ENCODE measurements around the gene ABCB8.
A peak's percentile ranks its signal among the peaks of the same experiment; 100 is the strongest.
"Not testable (repeated sequence)": the region's sequence is repeated elsewhere in the genome, so short reads cannot be mapped to it uniquely, and the experiment has no call there.

ABCB8 gene

GRCh38 chr7:151038951-151039849 is 10.9 kb downstream of the ABCB8 start:
- peak; percentile 66 to 84 for DNase-seq

- no peak for DNase-seq
Measured at GRCh38 chr7:151039850-151040548, 11.7 kb downstream of the ABCB8 start.

GRCh38 chr7:151040616-151041375 is 12.5 kb downstream of the ABCB8 start:
- no peak for DNase-seq

DNA sequence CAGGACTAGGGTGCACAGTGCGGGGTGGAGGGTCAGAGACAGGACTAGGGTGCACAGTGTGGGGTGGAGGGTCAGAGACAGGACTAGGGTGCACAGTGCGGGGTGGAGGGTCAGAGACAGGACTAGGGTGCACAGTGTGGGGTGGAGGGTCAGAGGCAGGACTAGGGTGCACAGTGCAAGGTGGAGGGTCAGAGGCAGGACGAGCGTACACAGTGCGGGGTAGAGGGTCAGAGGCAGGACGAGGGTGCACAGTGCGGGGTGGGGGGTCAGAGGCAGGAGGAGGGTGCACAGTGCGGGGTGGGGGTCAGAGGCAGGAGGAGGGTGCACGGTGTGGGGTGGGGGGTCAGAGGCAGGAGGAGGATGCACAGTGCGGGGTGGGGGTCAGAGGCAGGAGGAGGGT is 15.2 kb downstream of the ABCB8 start:
- DNase-seq = not testable (repeated sequence)

GRCh38 chr7:151043959-151044358 is 15.7 kb downstream of the ABCB8 start:
- no peak for DNase-seq

DNA sequence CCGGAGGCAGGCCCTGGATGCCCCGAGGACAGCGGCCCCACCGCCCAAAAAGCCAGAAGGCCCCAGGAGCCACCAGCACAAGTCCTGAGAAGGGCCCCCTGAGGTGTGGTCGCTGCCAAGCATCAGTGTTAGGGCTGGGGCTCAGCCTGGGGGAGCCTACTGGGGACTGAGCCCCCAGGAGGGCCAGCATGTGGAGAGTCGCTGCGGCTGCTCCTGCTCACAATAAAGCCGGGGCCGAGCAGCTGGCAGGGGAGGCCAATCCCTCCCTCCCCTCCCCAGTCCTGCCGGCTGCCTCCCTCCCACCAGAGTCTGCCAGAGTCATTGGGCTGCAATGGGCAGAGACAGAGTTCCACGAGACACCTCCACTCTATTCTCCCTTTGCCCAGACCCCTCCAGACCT is 17.0 kb downstream of the ABCB8 start:
- DNase-seq = no peak

DNA sequence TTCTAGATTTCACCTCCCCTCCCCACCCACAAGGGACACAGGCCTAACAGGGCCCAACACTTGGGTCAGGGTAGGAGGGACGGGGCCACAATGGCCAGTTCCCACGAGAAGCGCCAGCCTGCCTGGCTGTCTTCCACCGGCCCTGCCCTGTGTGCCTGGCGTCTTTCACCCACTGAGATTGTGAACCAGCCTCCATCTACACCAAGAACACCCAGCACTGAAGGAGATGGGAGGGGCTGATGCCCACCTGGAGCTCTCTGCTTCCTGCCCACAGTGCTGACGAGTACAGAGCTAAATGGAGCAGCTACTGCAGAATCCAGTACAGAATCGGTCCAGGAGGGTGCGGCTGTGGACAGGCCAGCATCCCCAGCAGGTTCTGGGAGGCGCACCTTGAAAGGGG is 17.7 kb downstream of the ABCB8 start:
- DNase-seq = no peak

DNA sequence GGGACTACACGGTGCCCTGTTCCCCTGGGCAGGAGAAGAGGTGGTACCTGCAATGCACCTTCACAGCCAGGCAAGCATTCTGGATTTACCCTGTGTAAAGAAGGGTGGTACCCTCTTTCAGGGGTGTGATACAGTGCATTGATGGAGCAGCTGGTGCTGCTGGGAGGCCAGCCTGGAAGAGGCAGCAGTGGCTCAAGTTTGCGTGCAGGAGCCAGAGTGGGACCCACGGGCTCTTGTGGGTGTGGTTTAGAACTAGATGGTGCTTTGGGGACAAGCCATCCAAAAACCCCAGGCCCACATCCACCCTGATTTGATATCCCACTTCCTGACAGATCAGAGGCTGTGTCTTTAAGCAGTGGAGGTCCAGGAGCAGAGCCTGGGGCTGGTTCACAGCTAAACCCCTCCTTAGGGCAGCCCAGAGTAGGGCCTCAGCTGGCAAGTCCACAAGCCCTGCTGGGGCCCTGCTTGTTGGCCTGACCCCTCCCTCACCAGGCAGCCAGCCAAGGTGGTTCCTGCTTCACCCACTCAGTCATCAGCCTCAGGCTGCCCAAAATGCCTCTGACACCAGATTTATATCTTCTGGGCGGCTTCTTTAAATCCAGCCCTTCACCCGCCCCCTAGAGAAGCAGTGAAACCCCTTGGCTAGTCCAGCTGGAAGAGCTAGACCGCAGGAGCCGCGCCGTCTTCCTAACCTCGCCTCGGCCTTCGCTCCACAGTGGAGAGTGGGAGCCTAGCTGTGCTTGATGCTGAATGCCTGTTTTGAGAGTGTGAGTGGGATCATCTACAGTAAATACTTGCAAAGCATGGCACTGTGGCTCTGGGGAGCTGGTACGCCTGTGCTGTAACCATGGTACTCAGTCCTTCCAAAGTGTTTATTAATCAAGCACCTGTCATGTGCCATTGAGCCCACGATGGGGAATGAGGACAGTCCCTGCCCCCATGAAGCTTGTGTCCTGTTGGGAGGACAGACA is 18.6 kb downstream of the ABCB8 start:
- DNase-seq = no peak

DNA sequence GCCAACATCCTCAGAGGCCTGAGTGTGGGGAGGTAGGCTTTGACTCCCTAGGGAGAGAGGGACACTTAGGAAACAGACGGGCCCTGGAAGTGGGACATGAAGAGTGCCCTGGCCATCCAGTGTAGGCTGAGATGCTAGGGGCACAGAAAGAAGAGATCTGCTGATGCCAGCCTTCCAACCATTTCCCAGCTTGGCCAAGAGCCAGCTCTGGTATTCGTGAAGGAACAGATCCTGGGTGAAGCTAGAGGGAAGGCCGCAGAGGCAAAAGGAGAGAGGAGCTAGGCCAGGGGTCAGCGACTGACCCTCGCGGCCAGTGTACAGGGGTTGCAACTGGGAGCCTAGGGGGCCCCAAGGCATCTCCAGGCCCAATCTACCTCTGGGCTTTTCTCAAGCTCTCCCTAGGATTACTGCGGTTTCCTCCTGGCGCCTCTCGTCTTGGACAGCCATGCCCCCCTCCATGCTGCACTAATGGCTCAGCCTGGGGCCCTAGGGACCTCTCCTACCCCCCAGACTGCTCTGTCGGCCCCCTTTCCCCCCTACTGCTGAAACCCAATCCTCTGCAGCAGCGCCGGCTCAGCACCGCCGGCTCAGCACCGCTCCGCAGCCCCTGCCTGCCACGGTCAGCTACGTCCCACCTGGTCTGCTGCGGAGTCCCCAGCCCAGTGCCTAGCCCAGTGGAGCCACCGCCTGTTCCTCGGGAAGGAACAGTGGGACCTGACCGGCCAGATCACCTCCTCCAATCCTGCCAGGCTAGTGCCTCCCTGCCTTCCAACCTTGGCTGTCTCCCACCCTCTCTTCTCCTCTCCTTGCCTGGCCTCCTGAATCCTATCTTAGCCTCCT is 19.9 kb downstream of the ABCB8 start, which contains the start of gene ASIC3:
TSS of gene ASIC3 (plus strand) at position 556 of the 840 bp plus-strand sequence. CDS start 355 bp downstream, outside the sequence.
- no peak for DNase-seq

DNA sequence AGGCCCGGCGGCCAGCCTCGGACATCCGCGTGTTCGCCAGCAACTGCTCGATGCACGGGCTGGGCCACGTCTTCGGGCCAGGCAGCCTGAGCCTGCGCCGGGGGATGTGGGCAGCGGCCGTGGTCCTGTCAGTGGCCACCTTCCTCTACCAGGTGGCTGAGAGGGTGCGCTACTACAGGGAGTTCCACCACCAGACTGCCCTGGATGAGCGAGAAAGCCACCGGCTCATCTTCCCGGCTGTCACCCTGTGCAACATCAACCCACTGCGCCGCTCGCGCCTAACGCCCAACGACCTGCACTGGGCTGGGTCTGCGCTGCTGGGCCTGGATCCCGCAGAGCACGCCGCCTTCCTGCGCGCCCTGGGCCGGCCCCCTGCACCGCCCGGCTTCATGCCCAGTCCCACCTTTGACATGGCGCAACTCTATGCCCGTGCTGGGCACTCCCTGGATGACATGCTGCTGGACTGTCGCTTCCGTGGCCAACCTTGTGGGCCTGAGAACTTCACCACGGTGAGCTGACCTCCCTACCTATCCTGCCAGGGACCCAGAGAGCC is 20.7 kb downstream of the ABCB8 start:
- no peak for DNase-seq

GRCh38 chr7:151051108-151051507 is 22.9 kb downstream of the ABCB8 start:
- peak; percentile 38 to 52 for DNase-seq

- no peak for DNase-seq
Measured at GRCh38 chr7:151053096-151053495, 24.8 kb downstream of the ABCB8 start.

- no peak for DNase-seq
Measured at GRCh38 chr7:151053751-151054150, 25.5 kb downstream of the ABCB8 start.

GRCh38 chr7:151056283-151056665 is 28.0 kb downstream of the ABCB8 start:
- no peak for DNase-seq

- DNase-seq = no peak
Measured at GRCh38 chr7:151056666-151057505, 28.6 kb downstream of the ABCB8 start.

DNA sequence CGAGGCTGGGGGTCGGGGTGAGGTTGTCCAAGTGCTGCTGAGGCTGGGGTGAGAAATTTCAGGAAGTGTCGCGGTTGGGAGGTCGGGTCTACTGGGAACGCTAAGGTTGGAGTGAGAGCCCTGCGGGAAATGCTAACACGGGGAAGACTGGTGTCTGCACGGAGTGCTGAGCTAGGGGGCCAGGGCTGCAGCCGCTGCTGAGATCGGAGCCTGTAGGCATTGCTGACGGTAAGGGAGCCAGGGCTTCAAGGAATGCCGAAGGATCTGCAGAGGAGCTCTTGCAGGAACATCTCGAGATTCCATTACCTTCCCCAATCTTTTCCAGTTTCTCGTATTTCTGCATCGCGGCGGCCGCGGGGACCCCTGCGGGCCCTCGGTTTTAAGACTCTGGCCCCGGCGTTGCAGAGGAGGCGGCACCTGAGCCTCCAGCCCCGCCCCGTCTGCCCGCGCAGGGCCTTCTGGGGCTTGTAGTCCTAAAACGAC is 29.3 kb downstream of the ABCB8 start, which contains the start of gene CDK5:
TSS of gene CDK5 (minus strand) at position 392 of the 483 bp plus-strand sequence. CDS start at position 343, 49 bp downstream.
- no peak for DNase-seq

DNA sequence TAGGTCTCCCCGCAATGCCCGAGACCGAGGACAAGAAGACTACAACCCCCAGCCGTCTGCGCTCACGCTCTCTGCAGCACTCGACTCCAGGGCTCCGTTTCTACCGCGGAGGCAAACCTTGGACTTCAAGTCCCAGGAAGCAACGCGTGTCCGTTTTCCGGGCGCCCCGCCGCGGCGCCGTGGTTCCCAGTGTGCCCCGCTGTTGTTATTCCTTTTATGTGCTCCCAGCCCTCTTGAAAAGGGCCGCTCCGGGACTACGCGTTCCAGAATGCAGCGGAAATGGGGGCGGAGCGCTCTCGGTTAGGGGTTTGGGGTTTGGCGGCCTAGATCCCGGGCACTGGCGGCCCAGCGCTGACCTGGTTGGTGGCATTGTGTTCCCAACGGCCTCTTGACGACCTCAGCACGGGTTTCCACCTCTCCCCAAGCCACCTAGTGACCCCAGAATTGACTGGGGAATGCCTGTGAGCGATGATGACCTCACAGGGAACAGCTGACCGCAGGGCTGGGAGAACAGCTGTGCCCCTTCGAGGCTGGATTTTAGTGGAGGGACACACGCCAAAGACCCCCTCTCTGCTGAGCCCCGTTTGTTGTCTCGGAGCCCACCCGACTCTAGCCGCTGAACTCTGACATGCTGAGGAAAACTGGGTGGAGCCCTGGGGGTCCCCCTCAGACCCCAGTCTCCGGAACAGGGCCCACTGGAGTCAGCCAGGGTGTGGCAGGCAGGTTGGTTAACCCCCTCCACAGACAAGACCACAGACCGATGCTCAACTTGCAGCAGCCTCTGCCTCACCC is 29.9 kb downstream of the ABCB8 start:
- DNase-seq = peak; percentile 91 to 98

DNA sequence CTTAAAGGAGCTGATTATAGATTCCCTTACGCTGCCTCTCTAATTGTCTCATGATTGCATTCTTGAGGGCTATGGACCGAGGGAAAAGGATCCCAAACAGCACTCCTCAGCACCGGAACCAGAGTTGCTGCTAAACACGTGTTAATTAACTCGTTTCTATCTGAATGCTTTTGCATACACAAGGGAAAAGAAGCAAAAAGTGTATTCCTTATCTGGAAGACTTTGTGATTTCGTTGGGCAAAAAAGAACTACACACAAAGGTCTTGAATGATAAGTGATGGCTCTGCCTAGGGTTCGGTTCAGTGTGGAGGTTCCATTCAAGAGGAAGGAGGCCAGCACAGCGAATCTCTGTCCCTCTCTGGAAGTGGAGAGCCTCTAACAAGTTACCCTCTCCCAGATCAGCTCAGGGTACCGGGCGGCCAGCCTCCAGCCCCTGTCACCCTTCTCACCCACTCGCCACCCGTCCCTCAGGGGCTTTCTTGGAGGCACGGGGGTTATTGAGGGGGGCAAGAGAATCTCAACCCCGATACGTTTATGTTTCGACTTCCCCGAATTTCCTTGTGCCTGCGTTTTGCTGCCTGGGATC is 30.6 kb downstream of the ABCB8 start:
- DNase-seq = no peak

Data from stimulated activated CD4-positive, alpha-beta T cell treated with anti-CD3 and anti-CD28 coated beads, Interleukin-4, amount 100 ng/mL, for 4 hours (primary cell).